Heart right ventricle (tissue), 16 donors: ENCODE measurements around the gene ACSF3. TPM values are rescaled to one million over a fixed set of nuclear protein-coding genes. Genes with fewer than 3 reads are reported as not detected.
"Not testable (repeated sequence)": the region's sequence is repeated elsewhere in the genome, so short reads cannot be mapped to it uniquely, and the experiment has no call there.

Experiments
- ATAC-seq, 8 donors: fragments of 200-7000 bp; cut with Tn5 transposase; one replicate each; pipeline ENCODE4 v1.9.1; 2020; ENCODE audit warnings: mild to moderate bottlenecking in 8 of 8, moderate library complexity in 8 of 8, moderate number of reproducible peaks in 1 of 8
- DNase-seq, 2 donors: peaks; one replicate each; pipeline ENCODE4 v3.0.0-alpha.2; 2020
- H3K27ac ChIP-seq, 10 donors: fragments of 200-600 bp; sonication (generic) in 2 of 10; one replicate each; pipeline versions ENCODE4 v1.5.0 to v1.8.0; 2020 to 2022; ENCODE audit warnings: mild to moderate bottlenecking in 3 of 10
- H3K27me3 ChIP-seq, 7 donors: fragments of 200-600 bp; one replicate each; pipeline ENCODE4 v1.8.0; 2021 to 2022; ENCODE audit warnings: mild to moderate bottlenecking in 2 of 7
- H3K36me3 ChIP-seq, 9 donors: fragments of 200-600 bp; sonication (generic) in 1 of 9; one replicate each; pipeline versions ENCODE4 v1.5.0 to v1.8.0; 2020 to 2022; ENCODE audit warnings: mild to moderate bottlenecking in 2 of 9
- H3K4me1 ChIP-seq, 9 donors: fragments of 200-600 bp; sonication (generic) in 1 of 9; one replicate each; pipeline versions ENCODE4 v1.5.0 to v1.8.0; 2020 to 2022; ENCODE audit warnings: mild to moderate bottlenecking in 4 of 9
- H3K4me3 ChIP-seq, 10 donors: fragments of 200-600 bp; sonication (generic) in 2 of 10; one replicate each; pipeline versions ENCODE4 v1.5.0 to v1.8.0; 2020 to 2022; ENCODE audit warnings: mild to moderate bottlenecking in 7 of 10, moderate library complexity in 2 of 10
- H3K9me3 ChIP-seq, 11 donors: fragments of 200-600 bp in 10 of 11; sonication (generic) in 2 of 11; one replicate each; pipeline versions ENCODE4 v1.5.0 to v1.8.0; 2013 to 2022; ENCODE audit warnings: mild to moderate bottlenecking in 2 of 11, control low read depth in 1 of 11, moderate library complexity in 1 of 11
- WGBS, 2 donors: extraction: QIAGEN DNeasy Blood & Tissue Kit; methylation state at CpG; one replicate each; pipeline ENCODE4 v1.1.7; 2013; ENCODE audit warnings: inconsistent platforms in 1 of 2; 5-methylcytosine and 5-hydroxymethylcytosine counted together
- intact Hi-C, 10 donors: fragments of 100-400 bp; cut with DNase I; formaldehyde crosslinking; loops; one replicate each; pipeline versions ENCODE4 v1.11.1 to v1.14.2; 2022
- polyA plus RNA-seq, 2 donors: library from polyadenylated mRNA; stranded (reverse); fragments of 200-250 nt; gene quantifications; one replicate each; pipeline ENCODE4 v1.2.3, GENCODE V29; 2013
- total RNA-seq, 10 donors: library from RNA; stranded (reverse); fragmentation: NEBNext Ultra II Directional in 3 of 10; extraction: Animal tissue kit (Norgen Biotek cat#: 25700) in 3 of 10; gene quantifications; one replicate each; pipeline versions ENCODE4 v1.2.1 to v1.2.4, GENCODE V29; 2021 to 2023
- TF ChIP-seq, protein P1 (sequence below), 9 donors: fragments of 200-600 bp; sonication (generic) in 2 of 9; IDR thresholded peaks; one replicate each; pipeline versions ENCODE4 v1.5.0 to v1.8.0; 2021 to 2022; ENCODE audit warnings: antibody characterized with exemption in 9 of 9, mild to moderate bottlenecking in 5 of 9, moderate library complexity in 1 of 9
- donor health status: Arrhythmogenic right ventricular cardiomyopathy.
- donor health status: ischemic (EF 13 %, LVEDD 7.1; RV severe dilation, severe dysfunction).
- donor health status: healthy with polysubstance abuse.
- donor health status: DM: no; HTN: yes; CAD: no.
- donor health status: DM: no; HTN: no; CAD: no.
- donor health status: ischemic (EF 25% LVEDD 6.9; RV normal size, moderate dysfunction).
- donor health status: ischemic (EF 25% LVEDD 5.7; RV mildly dilated, moderate dysfunction).
- donor health status: healthy.
- donor health status: DM: yes; HTN: yes; CAD: no.
- donor health status: Ischemic cardiomyopathy.
- donor health status: ischemic (EF 35%, LVEDD 5.7; RV mildly dilated, moderate dysfunction).
- donor health status: nonischemic (EF 11% LVEDD 7.7; RV severe dilation, severe dysfunction).
- donor health status: DM: yes; HTN: yes; CAD: no.
- donor health status: PGD.
- donor health status: ischemic (EF 29% LVEDD 5.4; RV normal size, mild dysfunction).
- donor health status: nonischemic (EF 23%, LVEDD 6.1; RV moderate dilation, normal function).

ACSF3 gene
- total and polyA plus RNA-seq, 12 donors: 11.0 to 36.9 (median 17.8) TPM

DNA sequence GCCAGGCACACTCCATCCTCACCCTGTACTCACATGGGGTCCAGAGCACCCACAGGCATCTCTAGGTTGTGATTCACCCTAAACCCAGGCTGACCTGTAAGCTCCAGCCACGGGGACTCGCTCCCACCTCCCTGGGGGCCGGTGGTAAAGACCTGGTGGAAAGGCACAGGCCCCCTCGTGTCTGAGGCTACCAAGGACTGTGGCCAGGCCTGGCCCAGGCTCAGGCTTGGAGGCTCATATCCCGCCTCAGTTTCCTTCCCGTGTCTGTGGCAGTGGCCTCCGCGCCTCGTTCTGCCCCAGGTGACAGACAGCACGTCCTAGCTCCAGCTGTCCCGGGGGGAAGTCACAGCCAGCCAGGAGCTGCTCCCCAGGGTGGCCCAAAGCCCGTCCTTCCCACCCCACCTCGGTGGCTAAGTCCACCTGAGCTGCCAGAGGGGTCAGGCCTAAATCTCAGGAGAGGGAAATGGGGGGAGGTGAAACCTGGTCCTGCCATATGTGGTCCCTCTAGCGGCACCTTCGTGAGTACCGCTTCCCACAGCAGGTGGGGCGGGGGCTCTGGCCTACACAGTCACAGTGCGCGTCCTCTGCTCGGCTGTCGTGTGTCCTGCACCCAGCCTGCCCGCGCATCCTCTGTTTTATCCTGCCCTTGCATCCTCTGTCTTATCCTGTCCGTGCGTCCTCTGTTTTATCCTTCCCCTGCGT lies 90.5 kb downstream of the ACSF3 start:
- TF ChIP-seq, protein P1, sequence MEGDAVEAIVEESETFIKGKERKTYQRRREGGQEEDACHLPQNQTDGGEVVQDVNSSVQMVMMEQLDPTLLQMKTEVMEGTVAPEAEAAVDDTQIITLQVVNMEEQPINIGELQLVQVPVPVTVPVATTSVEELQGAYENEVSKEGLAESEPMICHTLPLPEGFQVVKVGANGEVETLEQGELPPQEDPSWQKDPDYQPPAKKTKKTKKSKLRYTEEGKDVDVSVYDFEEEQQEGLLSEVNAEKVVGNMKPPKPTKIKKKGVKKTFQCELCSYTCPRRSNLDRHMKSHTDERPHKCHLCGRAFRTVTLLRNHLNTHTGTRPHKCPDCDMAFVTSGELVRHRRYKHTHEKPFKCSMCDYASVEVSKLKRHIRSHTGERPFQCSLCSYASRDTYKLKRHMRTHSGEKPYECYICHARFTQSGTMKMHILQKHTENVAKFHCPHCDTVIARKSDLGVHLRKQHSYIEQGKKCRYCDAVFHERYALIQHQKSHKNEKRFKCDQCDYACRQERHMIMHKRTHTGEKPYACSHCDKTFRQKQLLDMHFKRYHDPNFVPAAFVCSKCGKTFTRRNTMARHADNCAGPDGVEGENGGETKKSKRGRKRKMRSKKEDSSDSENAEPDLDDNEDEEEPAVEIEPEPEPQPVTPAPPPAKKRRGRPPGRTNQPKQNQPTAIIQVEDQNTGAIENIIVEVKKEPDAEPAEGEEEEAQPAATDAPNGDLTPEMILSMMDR (IDR thresholded peaks at IDR 0.05): no peak
- H3K4me1 ChIP-seq: no peaks in the 10 kb centered on the region
- H3K27me3 ChIP-seq: peaks cover 0 to 34% (median 26%) of the 10 kb centered on the region in 7 donors

DNA sequence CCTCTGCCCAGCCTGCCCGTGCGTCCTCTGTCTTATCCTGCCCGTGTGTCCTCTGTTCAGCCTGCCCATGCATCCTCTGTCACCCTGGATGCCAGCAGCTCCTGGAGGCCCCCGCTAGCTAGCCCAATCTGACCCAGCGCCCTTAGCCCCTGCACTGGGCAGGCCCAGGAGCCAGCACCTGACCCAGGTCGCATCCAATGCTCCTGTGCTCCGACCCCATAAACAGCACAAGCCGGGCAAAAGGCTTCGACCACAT lies 91.0 kb downstream of the ACSF3 start:
- no peak for DNase-seq
- Histone ChIP-seq H3K9me3 (no peaks in the 10 kb centered on the region), H3K27me3 (peaks cover 0 to 30% (median 21%) of the 10 kb centered on the region in 7 donors), H3K27ac (no peak overlapping the region), H3K36me3 (no peaks in the 10 kb centered on the region), H3K4me1 (no peaks in the 10 kb centered on the region), H3K4me3 (no peak overlapping the region)
- 75 to 84% methylated on average over 9 of the region's 9 CpGs for WGBS, 2 donors
- TF ChIP-seq, protein P1 (IDR thresholded peaks at IDR 0.05): no peak
- ATAC-seq: no peak
- intact Hi-C loops: no loop called here

More for the DNA sequence above, 90.5 kb downstream of the ACSF3 start:
- ATAC-seq (no peak), DNase-seq (peak in 1 of 2 donors; percentile 2)
- WGBS, 2 donors: 70 to 72% methylated on average over 26 of the region's 26 CpGs
- intact Hi-C loops: no loop called here
- H3K4me3 ChIP-seq: no peak overlapping the region
- no peaks in the 10 kb centered on the region for H3K9me3 ChIP-seq
- H3K27ac ChIP-seq: no peak overlapping the region
- no peaks in the 10 kb centered on the region for H3K36me3 ChIP-seq

DNA sequence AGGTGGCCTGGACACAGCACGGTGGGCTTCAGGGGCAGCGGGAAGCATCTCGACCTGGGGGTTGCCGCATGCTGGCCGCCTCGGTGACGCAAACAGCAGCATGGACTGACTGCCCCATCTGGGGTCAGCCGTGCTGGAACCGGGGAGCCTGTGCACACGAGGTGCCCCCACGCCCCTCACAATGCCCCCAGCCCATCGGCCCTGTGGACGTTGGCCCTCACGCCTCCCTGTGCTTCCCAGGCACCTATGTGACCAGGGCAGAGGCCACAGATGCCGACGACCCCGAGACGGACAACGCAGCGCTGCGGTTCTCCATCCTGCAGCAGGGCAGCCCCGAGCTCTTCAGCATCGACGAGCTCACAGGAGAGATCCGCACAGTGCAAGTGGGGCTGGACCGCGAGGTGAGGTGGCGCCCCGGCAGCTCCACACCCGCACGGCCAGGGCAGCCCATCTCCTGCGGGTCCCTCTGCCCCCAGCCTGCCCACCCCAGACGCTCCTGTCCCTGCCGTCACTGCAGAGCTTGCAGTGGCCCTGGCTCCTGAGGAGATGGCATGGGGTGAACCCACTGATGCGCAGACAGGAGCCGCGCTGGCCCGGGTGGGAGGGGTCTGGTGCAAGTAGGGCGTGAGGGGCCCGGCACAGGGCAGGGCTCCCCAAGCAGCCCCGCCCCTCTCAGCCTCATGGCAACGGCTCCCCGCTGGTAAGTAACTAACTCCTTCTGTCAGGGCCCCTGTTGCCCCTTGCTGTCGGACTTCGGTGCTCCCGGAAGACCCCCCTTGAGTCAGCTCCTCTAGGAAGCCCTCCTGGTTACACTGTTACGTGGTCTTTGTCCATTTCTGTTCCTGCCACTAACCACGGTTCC lies 91.5 kb downstream of the ACSF3 start:
- H3K4me3 ChIP-seq: no peak overlapping the region
- WGBS, 2 donors: 73 to 78% methylated on average over 48 of the region's 48 CpGs
- H3K9me3 ChIP-seq: no peaks in the 10 kb centered on the region
- H3K4me1 ChIP-seq: no peaks in the 10 kb centered on the region
- H3K27ac ChIP-seq: no peak overlapping the region
- DNase-seq (peak in 1 of 2 donors; percentile 8), ATAC-seq (no peak)
- H3K36me3 ChIP-seq: no peaks in the 10 kb centered on the region
- TF ChIP-seq, protein P1 (IDR thresholded peaks at IDR 0.05): no peak
- intact Hi-C loops: no loop called here
- H3K27me3 ChIP-seq: peaks cover 0 to 26% (median 15%) of the 10 kb centered on the region in 7 donors

DNA sequence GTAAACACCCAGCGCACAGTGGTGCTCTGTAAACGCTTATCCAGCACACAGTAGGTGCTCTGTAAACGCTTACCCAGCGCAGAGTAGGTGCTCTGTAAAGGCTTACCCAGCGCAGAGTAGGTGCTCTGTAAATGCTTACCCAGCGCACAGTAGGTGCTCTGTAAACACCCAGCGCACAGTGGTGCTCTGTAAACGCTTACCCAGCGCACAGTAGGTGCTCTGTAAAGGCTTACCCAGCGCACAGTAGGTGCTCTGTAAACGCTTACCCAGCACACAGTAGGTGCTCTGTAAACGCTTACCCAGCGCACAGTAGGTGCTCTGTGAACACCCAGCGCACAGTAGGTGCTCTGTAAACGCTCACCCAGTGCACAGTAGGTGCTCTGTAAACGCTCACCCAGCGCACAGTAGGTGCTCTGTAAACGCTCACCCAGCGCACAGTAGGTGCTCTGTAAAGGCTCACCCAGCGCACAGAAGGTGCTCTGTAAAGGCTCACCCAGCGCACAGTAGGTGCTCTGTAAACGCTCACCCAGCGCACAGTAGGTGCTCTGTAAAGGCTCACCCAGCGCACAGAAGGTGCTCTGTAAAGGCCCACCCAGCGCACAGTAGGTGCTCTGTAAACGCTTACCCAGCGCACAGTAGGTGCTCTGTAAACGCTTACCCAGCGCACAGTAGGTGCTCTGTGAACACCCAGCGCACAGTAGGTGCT lies 92.4 kb downstream of the ACSF3 start:
- DNase-seq, H3K4me3 ChIP-seq, H3K4me1 ChIP-seq, ATAC-seq, H3K27ac ChIP-seq, intact Hi-C loops, H3K36me3 ChIP-seq, H3K9me3 ChIP-seq: not testable (repeated sequence)
- 93 to 96% methylated on average over 30 of the region's 30 CpGs for WGBS, 2 donors
- peaks cover 0 to 20% (median 15%) of the 10 kb centered on the region in 7 donors for H3K27me3 ChIP-seq

DNA sequence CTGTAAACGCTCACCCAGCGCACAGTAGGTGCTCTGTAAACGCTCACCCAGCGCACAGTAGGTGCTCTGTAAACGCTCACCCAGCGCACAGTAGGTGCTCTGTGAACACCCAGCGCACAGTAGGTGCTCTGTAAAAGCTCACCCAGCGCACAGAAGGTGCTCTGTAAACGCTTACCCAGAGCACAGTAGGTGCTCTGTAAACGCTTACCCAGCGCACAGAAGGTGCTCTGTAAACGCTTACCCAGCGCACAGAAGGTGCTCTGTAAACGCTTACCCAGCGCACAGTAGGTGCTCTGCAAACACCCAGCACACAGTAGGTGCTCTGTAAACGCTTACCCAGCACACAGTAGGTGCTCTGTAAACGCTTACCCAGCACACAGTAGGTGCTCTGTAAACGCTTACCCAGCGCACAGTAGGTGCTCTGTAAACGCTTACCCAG lies 93.0 kb downstream of the ACSF3 start:
- DNase-seq: peak in 1 of 2 donors; percentile 0
- intact Hi-C loops, ATAC-seq, H3K4me3 ChIP-seq, H3K27ac ChIP-seq, H3K9me3 ChIP-seq, H3K36me3 ChIP-seq, H3K4me1 ChIP-seq: not testable (repeated sequence)
- H3K27me3 ChIP-seq: peaks cover 0 to 18% (median 10%) of the 10 kb centered on the region in 7 donors
- 90 to 96% methylated on average over 20 of the region's 20 CpGs for WGBS, 2 donors
